Measurements from ENCODE around the gene CBFA2T2. TPM values are rescaled to one million over a fixed set of nuclear protein-coding genes. Genes with fewer than 3 reads are reported as not detected.

The CBFA2T2 gene
- total RNA-seq, 2 experiments from 2014 or later, result 17.9 to 18.6 TPM

GRCh38 chr20:33640287-33640686 lies 150.4 kb downstream of the CBFA2T2 start:
- no peaks in the 10 kb centered on the region for H3K4me1 Mint-ChIP-seq (ENCODE audit: low read depth)
- H3K36me3 Mint-ChIP-seq (ENCODE audit: low read depth), result peaks cover 90% of the 10 kb centered on the region
- no peaks in the 10 kb centered on the region for H3K9me3 Mint-ChIP-seq
- DNase-seq (no peak), ATAC-seq (ENCODE audit: poor library complexity) (no peak)
- H3K27ac Mint-ChIP-seq, result no peak overlapping the region
- H3K4me3 ChIP-seq (ENCODE audit: low read length), result no peak overlapping the region
- no peak overlapping the region for H3K27ac ChIP-seq (ENCODE audit: low read depth in 1 of 2, low read length in 2 of 2)
- ChIA-PET CTCF (interaction anchor here (1.3 kb wide), 1 partner anchor 183 kb away, joined by 4 read pairs; no protein-coding TSS in a partner anchor), POLR2A (no interaction called here)
- no peaks in the 10 kb centered on the region for H3K27me3 ChIP-seq (ENCODE audit: control insufficient read depth in 1 of 2, insufficient read depth in 2 of 2, low read length in 2 of 2)
- peaks cover 57% of the 10 kb centered on the region for H3K36me3 ChIP-seq (ENCODE audit: insufficient read depth, low read length)
- no peaks in the 10 kb centered on the region for H3K9me3 ChIP-seq (ENCODE audit: control insufficient read depth in 1 of 2, insufficient read depth in 1 of 2, low read length in 2 of 2)
- H3K27me3 Mint-ChIP-seq, result no peaks in the 10 kb centered on the region
- no peak for TF ChIP-seq CTCF (IDR thresholded peaks at IDR 0.05)
- intact Hi-C loops (cut with DNase I, micrococcal nuclease), result no loop called here
- no peak overlapping the region for H3K4me3 Mint-ChIP-seq
- no peaks in the 10 kb centered on the region for H3K4me1 ChIP-seq (ENCODE audit: insufficient read depth, low read length)

- H3K27ac Mint-ChIP-seq, result no peak overlapping the region
- no peak for ATAC-seq (ENCODE audit: poor library complexity)
- ChIA-PET POLR2A (no interaction called here), CTCF (no interaction called here)
- no peak overlapping the region for H3K4me3 ChIP-seq (ENCODE audit: low read length)
- peaks cover 61% of the 10 kb centered on the region for H3K36me3 Mint-ChIP-seq (ENCODE audit: low read depth)
- no peaks in the 10 kb centered on the region for H3K27me3 ChIP-seq (ENCODE audit: control insufficient read depth in 1 of 2, insufficient read depth in 2 of 2, low read length in 2 of 2)
- H3K27ac ChIP-seq (ENCODE audit: low read depth in 1 of 2, low read length in 2 of 2), result no peak overlapping the region
- no peaks in the 10 kb centered on the region for H3K9me3 ChIP-seq (ENCODE audit: control insufficient read depth in 1 of 2, insufficient read depth in 1 of 2, low read length in 2 of 2)
- TF ChIP-seq CTCF (IDR thresholded peaks at IDR 0.05), result no peak
- H3K9me3 Mint-ChIP-seq, result no peaks in the 10 kb centered on the region
- DNase-seq, result no peak
- H3K4me1 ChIP-seq (ENCODE audit: insufficient read depth, low read length), result peaks cover 9% of the 10 kb centered on the region
- H3K4me3 Mint-ChIP-seq, result no peak overlapping the region
- intact Hi-C loops (cut with DNase I, micrococcal nuclease), result no loop called here
- H3K27me3 Mint-ChIP-seq, result no peaks in the 10 kb centered on the region
- peaks cover 4% of the 10 kb centered on the region for H3K4me1 Mint-ChIP-seq (ENCODE audit: low read depth)
- peaks cover 37% of the 10 kb centered on the region for H3K36me3 ChIP-seq (ENCODE audit: insufficient read depth, low read length)
Observed at GRCh38 chr20:33644313-33645071, 154.6 kb downstream of the CBFA2T2 start.

- peaks cover 4% of the 10 kb centered on the region for H3K4me1 Mint-ChIP-seq (ENCODE audit: low read depth)
- H3K36me3 ChIP-seq (ENCODE audit: insufficient read depth, low read length), result peaks cover 32% of the 10 kb centered on the region
- intact Hi-C loops (cut with DNase I, micrococcal nuclease), result no loop called here
- peaks cover 56% of the 10 kb centered on the region for H3K36me3 Mint-ChIP-seq (ENCODE audit: low read depth)
- no peaks in the 10 kb centered on the region for H3K9me3 ChIP-seq (ENCODE audit: control insufficient read depth in 1 of 2, insufficient read depth in 1 of 2, low read length in 2 of 2)
- no peaks in the 10 kb centered on the region for H3K9me3 Mint-ChIP-seq
- peaks cover 9% of the 10 kb centered on the region for H3K4me1 ChIP-seq (ENCODE audit: insufficient read depth, low read length)
- H3K27me3 Mint-ChIP-seq, result no peaks in the 10 kb centered on the region
- H3K4me3 Mint-ChIP-seq, result no peak overlapping the region
- H3K27me3 ChIP-seq (ENCODE audit: control insufficient read depth in 1 of 2, insufficient read depth in 2 of 2, low read length in 2 of 2), result no peaks in the 10 kb centered on the region
- no peak overlapping the region for H3K27ac ChIP-seq (ENCODE audit: low read depth in 1 of 2, low read length in 2 of 2)
- ChIA-PET CTCF (no interaction called here), POLR2A (no interaction called here)
- no peak for DNase-seq
- no peak overlapping the region for H3K4me3 ChIP-seq (ENCODE audit: low read length)
- no peak for TF ChIP-seq CTCF (IDR thresholded peaks at IDR 0.05)
- H3K27ac Mint-ChIP-seq, result no peak overlapping the region
- no peak for ATAC-seq (ENCODE audit: poor library complexity)
Observed at GRCh38 chr20:33645072-33645358, 155.1 kb downstream of the CBFA2T2 start.

Data from CD4-positive, alpha-beta T cell (primary cell).